ENCODE results near the gene GAS2L2.

DNA sequence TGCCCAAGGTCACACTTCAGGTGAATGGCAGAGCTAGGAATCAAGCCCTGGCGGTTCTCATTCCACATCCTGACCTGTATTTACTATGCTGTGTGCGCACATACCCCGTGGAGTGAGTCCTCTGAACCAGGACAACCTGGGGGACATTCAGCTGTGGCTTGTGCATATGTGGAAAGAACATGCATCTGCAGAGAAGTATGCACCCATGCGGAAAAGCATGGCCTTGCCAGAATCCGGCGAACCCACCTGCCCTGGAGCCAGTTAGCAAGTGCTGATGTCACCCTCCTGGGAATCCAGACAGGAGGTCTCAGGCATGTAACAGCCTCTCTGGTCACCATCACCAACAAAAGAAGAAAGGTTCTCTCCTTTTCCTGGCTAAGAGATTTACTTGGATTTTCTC is 19.7 kb downstream of the GAS2L2 start:
- TF ChIP-seq, protein P1, sequence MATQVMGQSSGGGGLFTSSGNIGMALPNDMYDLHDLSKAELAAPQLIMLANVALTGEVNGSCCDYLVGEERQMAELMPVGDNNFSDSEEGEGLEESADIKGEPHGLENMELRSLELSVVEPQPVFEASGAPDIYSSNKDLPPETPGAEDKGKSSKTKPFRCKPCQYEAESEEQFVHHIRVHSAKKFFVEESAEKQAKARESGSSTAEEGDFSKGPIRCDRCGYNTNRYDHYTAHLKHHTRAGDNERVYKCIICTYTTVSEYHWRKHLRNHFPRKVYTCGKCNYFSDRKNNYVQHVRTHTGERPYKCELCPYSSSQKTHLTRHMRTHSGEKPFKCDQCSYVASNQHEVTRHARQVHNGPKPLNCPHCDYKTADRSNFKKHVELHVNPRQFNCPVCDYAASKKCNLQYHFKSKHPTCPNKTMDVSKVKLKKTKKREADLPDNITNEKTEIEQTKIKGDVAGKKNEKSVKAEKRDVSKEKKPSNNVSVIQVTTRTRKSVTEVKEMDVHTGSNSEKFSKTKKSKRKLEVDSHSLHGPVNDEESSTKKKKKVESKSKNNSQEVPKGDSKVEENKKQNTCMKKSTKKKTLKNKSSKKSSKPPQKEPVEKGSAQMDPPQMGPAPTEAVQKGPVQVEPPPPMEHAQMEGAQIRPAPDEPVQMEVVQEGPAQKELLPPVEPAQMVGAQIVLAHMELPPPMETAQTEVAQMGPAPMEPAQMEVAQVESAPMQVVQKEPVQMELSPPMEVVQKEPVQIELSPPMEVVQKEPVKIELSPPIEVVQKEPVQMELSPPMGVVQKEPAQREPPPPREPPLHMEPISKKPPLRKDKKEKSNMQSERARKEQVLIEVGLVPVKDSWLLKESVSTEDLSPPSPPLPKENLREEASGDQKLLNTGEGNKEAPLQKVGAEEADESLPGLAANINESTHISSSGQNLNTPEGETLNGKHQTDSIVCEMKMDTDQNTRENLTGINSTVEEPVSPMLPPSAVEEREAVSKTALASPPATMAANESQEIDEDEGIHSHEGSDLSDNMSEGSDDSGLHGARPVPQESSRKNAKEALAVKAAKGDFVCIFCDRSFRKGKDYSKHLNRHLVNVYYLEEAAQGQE (IDR thresholded peaks at IDR 0.05): no peak
- TF ChIP-seq HNF4A (conservative IDR thresholded peaks at IDR 0.05) (no peak), YY1 (IDR thresholded peaks at IDR 0.05) (no peak), TAF1 (conservative IDR thresholded peaks at IDR 0.05) (no peak), SP1 (IDR thresholded peaks at IDR 0.05) (no peak), FOXA1 (IDR thresholded peaks at IDR 0.05) (no peak), GABPA (IDR thresholded peaks at IDR 0.05 in 1 of 2, conservative IDR thresholded peaks at IDR 0.05 in 1 of 2) (no peak)
- TF ChIP-seq, protein P2, sequence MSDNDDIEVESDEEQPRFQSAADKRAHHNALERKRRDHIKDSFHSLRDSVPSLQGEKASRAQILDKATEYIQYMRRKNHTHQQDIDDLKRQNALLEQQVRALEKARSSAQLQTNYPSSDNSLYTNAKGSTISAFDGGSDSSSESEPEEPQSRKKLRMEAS (IDR thresholded peaks at IDR 0.05): no peak
- TF ChIP-seq, protein P3, sequence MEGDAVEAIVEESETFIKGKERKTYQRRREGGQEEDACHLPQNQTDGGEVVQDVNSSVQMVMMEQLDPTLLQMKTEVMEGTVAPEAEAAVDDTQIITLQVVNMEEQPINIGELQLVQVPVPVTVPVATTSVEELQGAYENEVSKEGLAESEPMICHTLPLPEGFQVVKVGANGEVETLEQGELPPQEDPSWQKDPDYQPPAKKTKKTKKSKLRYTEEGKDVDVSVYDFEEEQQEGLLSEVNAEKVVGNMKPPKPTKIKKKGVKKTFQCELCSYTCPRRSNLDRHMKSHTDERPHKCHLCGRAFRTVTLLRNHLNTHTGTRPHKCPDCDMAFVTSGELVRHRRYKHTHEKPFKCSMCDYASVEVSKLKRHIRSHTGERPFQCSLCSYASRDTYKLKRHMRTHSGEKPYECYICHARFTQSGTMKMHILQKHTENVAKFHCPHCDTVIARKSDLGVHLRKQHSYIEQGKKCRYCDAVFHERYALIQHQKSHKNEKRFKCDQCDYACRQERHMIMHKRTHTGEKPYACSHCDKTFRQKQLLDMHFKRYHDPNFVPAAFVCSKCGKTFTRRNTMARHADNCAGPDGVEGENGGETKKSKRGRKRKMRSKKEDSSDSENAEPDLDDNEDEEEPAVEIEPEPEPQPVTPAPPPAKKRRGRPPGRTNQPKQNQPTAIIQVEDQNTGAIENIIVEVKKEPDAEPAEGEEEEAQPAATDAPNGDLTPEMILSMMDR (IDR thresholded peaks at IDR 0.05; ENCODE audit: low read depth, low read length, missing input control): no peak
